Osteoblast (primary cell): Measurements from ENCODE around the gene RBM17. TPM values are rescaled to one million over a fixed set of nuclear protein-coding genes. Genes with fewer than 3 reads are reported as not detected.

ENCODE experiments used
- DNase-seq: peaks from one replicate; pipeline ENCODE4 v3.0.0; 2011; ENCODE audit warnings: low spot score, mixed read lengths; ENCODE audit not compliant: insufficient read length; ENCODE audit errors: missing footprints
- H2AFZ ChIP-seq: 2 replicates; pipeline ENCODE4 v1.6.0; 2011; ENCODE audit warnings: mild to moderate bottlenecking, low read length
- H3K27ac ChIP-seq: 2 replicates; pipeline ENCODE4 v1.5.1; 2011; ENCODE audit warnings: mild to moderate bottlenecking, low read depth, low read length, moderate library complexity
- H3K27me3 ChIP-seq: 2 replicates; pipeline ENCODE4 v1.6.0; 2012; ENCODE audit warnings: mild to moderate bottlenecking, control low read depth, inconsistent platforms, low read length, moderate library complexity; ENCODE audit not compliant: insufficient read depth
- H3K36me3 ChIP-seq: 2 replicates; pipeline ENCODE4 v1.5.1; 2011; ENCODE audit warnings: mild to moderate bottlenecking, low read length, control low read depth, moderate library complexity; ENCODE audit not compliant: insufficient read depth
- H3K4me1 ChIP-seq: 2 replicates; pipeline ENCODE4 v1.5.1; 2011; ENCODE audit warnings: mild to moderate bottlenecking, low read length, control low read depth, moderate library complexity; ENCODE audit not compliant: insufficient read depth
- H3K4me2 ChIP-seq: 2 replicates; pipeline ENCODE4 v1.6.0; 2011; ENCODE audit warnings: mild to moderate bottlenecking, low read length; ENCODE audit not compliant: insufficient read depth
- H3K4me3 ChIP-seq: fragments of 200-600 bp; sonication (generic); 3 replicates; pipeline ENCODE4 v1.5.1; 2012; ENCODE audit warnings: mild to moderate bottlenecking, low read length, inconsistent platforms; ENCODE audit not compliant: insufficient read depth
- H3K79me2 ChIP-seq: 2 replicates; pipeline ENCODE4 v1.6.0; 2012; ENCODE audit warnings: mild to moderate bottlenecking, low read length, control low read depth, inconsistent platforms; ENCODE audit not compliant: insufficient read depth
- H3K9me3 ChIP-seq: 2 replicates; pipeline ENCODE4 v1.5.1; 2011; ENCODE audit warnings: low read depth, low read length, control low read depth
- H4K20me1 ChIP-seq: 2 replicates; pipeline ENCODE4 v1.6.0; 2012; ENCODE audit warnings: mild to moderate bottlenecking, low read length, control low read depth; ENCODE audit not compliant: insufficient read depth
- total RNA-seq: library from RNA; depleted of rRNA; stranded (reverse); fragments of >200 nt; gene quantifications from 2 replicates; pipeline ENCODE4 v1.2.3, GENCODE V29; 2012
- TF ChIP-seq, protein P1 (sequence below): IDR thresholded peaks from 2 replicates; pipeline ENCODE4 v1.5.1; 2011; ENCODE audit warnings: mild to moderate bottlenecking, low read depth, low read length, moderate library complexity; ENCODE audit errors: extremely low read depth

RBM17 gene
- total RNA-seq, 1 donor: 29.3 TPM

DNA sequence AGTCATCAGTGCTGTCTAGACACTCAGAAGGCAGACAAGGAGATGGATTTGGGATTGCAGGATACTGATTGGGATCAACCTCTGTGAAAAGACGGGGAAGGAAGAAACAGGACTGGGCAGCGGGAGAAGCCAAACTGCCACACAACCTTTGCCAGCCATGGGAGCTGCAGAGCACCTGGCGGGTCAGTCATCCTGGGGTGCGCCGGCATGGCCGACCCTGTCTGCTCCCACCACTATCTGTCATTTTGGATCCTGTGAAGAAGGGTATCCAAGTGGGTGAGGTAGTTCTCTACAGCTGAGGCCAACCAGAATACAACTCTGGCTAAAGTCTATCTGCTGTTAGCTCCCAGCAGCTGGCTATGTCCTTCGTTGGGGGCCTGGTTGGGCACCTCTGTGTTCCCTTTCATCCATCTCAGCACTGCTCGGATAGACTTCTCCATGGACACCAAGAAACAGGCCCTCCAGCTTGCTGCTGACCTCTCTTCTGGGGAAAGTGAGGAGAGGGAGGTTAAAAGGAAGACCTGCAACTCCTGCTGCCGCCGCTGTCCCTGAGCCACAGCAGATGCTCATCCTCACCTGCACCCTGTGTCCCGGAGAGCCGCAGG, 11.7 kb upstream of the RBM17 start:
- H3K27me3 ChIP-seq: peaks cover 6% of the 10 kb centered on the region
- TF ChIP-seq, protein P1, sequence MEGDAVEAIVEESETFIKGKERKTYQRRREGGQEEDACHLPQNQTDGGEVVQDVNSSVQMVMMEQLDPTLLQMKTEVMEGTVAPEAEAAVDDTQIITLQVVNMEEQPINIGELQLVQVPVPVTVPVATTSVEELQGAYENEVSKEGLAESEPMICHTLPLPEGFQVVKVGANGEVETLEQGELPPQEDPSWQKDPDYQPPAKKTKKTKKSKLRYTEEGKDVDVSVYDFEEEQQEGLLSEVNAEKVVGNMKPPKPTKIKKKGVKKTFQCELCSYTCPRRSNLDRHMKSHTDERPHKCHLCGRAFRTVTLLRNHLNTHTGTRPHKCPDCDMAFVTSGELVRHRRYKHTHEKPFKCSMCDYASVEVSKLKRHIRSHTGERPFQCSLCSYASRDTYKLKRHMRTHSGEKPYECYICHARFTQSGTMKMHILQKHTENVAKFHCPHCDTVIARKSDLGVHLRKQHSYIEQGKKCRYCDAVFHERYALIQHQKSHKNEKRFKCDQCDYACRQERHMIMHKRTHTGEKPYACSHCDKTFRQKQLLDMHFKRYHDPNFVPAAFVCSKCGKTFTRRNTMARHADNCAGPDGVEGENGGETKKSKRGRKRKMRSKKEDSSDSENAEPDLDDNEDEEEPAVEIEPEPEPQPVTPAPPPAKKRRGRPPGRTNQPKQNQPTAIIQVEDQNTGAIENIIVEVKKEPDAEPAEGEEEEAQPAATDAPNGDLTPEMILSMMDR: no peak
- no peak for DNase-seq
- no peak overlapping the region for H3K4me2 ChIP-seq
- H2AFZ ChIP-seq: no peak overlapping the region
- H3K4me1 ChIP-seq: peaks cover 5% of the 10 kb centered on the region
- no peaks in the 10 kb centered on the region for H3K9me3 ChIP-seq
- no peak overlapping the region for H3K27ac ChIP-seq
- no peaks in the 10 kb centered on the region for H4K20me1 ChIP-seq
- no peaks in the 10 kb centered on the region for H3K79me2 ChIP-seq
- H3K4me3 ChIP-seq: no peak overlapping the region
- no peaks in the 10 kb centered on the region for H3K36me3 ChIP-seq

DNA sequence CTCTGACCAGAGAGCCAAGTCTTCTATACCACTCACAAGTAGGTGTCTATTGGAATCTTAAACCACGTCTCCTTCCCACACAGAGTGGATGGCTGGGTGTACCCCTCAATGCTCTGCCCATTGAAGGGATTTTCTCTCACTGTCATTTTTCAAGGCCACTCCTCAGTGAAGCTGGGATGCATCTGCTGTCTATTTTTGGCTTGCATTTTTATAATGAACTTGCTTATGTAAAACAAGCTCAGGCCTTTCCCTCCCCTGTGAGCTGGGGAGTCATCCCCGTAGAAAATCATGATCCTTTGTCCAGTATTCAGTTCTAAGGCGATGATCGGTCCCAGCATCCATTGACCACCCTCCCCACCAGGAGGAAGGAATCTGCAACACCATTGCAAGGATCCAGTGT, 9.8 kb upstream of the RBM17 start:
- H3K27me3 ChIP-seq: peaks cover 15% of the 10 kb centered on the region
- no peaks in the 10 kb centered on the region for H4K20me1 ChIP-seq
- no peak for DNase-seq
- no peaks in the 10 kb centered on the region for H3K36me3 ChIP-seq
- no peaks in the 10 kb centered on the region for H3K9me3 ChIP-seq
- no peak overlapping the region for H3K4me3 ChIP-seq
- no peaks in the 10 kb centered on the region for H3K79me2 ChIP-seq
- H3K4me2 ChIP-seq: no peak overlapping the region
- H3K27ac ChIP-seq: no peak overlapping the region
- no peak overlapping the region for H2AFZ ChIP-seq
- H3K4me1 ChIP-seq: peaks cover 17% of the 10 kb centered on the region
- TF ChIP-seq, protein P1: no peak

DNA sequence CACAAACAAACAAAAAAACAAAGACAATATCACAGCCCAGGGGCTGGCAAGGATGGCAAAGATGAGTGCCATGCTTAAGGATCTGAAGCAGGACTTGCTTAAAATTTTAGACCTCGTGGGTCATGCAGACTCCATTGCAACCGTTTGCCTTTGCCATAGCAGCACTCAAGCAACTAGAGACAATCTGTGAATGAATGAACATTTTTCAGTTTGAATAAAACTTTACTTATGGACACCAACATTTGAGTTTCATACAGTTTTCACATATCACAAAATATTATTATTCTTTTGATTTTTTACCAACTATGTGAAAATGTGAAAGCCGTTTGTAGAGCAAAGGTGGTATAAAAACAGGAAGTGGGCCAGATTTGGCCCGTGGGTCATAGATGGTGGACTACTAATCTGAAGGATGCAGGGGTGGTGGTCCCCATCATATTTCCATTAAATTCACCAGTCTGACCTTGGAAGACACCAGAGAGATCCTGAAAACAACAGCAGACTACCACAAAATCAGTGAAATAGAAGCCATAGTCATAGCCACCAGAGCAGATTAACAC, 8.3 kb upstream of the RBM17 start:
- H3K36me3 ChIP-seq: no peaks in the 10 kb centered on the region
- H3K4me3 ChIP-seq: no peak overlapping the region
- no peaks in the 10 kb centered on the region for H3K9me3 ChIP-seq
- H3K27me3 ChIP-seq: peaks cover 20% of the 10 kb centered on the region
- peaks cover 12% of the 10 kb centered on the region for H3K4me1 ChIP-seq
- H3K4me2 ChIP-seq: no peak overlapping the region
- TF ChIP-seq, protein P1: no peak
- DNase-seq: no peak
- no peaks in the 10 kb centered on the region for H4K20me1 ChIP-seq
- no peak overlapping the region for H2AFZ ChIP-seq
- H3K27ac ChIP-seq: no peak overlapping the region
- H3K79me2 ChIP-seq: no peaks in the 10 kb centered on the region

DNA sequence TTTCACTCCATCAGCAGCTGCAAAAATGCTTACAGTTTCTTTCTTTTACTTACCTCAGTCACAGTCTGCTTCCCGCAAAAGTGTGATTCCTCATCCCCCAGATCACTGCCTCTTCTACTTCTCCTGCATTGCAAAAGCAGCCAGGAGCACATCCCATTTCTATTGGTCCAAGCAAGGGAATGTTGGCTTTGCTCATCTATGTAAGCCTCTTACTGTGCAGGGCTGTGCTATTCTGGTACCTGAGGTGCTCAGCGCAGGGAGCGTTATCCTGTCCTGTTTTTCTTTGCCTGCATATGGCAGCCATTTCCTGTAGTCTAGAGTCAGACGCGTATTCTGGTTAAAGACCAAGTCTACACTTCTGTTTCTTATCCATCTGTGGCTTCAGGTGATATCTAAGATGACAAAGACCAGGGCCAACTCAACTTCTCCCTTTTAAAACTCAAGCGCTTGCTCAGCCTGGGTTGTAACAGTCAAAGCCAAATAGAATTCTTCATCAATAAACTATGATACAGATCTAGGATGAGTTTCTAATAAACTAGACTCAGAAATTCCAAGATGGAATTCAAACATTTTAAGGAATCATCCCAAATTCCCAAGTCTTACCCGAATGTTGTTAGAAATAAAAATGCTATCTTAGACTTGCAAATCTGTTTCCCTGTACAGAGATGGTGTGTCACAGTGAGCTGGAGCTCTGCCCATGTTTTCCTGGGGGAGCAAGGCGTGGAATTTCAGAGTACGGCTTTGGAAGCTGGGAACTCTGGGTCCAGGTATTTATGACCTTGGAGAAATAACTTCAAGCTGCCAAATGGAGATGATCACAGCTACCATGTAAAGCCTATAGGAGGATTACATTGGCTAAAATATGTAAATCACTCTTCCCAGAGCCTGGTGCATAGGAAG, 6.1 kb upstream of the RBM17 start:
- Histone ChIP-seq H3K4me1 (peaks cover 15% of the 10 kb centered on the region), H2AFZ (peak overlapping the region; percentile 14), H3K79me2 (no peaks in the 10 kb centered on the region), H3K9me3 (no peaks in the 10 kb centered on the region), H3K27ac (no peak overlapping the region), H3K4me2 (peak overlapping the region; percentile 20), H3K4me3 (no peak overlapping the region), H3K36me3 (no peaks in the 10 kb centered on the region), H4K20me1 (no peaks in the 10 kb centered on the region), H3K27me3 (peaks cover 17% of the 10 kb centered on the region)
- DNase-seq: no peak
- TF ChIP-seq, protein P1: no peak
